A673 (cell line): ENCODE data around the gene METTL16.

Experiments used
- EZH2 ChIP-seq: fragments of 200-600 bp; sonication (generic); IDR thresholded peaks from 2 replicates; pipeline ENCODE4 v1.6.1; 2017; ENCODE audit warnings: borderline replicate concordance, low read depth, mild to moderate bottlenecking, mixed read lengths, antibody characterized with exemption, low read length; ENCODE audit not compliant: poor library complexity, severe bottlenecking
- TF ChIP-seq, protein P1 (sequence below): fragments of 300-800, 200-600 bp; sonication (generic); conservative IDR thresholded peaks from 2 replicates; pipeline ENCODE4 v1.5.1; 2017; ENCODE audit warnings: low read depth, mild to moderate bottlenecking, antibody characterized with exemption, low read length, moderate library complexity, mixed read lengths

DNA sequence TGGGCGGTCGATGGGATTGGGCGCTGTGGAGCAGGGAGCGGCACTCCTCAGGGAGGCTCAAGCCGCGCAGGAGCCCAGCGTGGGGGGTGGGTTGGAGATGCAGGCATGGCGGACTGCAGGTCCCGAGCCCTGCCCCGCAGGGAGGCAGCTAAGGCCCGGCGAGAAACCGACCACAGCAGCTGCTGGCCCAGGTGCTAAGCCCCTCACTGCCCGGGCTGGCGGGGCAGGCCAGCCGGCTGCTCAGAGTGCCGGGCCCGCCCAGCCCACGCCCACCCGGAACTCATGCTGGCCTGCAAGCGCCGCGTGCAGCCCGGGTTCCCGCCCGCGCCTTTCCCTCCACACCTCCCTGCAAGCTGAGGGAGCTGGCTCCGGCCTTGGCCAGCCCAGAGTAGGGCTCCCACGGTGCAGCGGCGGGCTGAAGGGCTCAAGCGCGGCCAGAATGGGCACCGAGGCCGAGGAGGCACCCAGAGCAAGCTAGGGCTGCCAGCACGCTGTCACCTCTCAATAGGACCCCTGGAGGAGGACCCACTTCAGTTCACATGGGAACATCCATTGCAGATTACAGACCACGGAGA is 20.5 kb upstream of the METTL16 start:
- TF ChIP-seq, protein P1, sequence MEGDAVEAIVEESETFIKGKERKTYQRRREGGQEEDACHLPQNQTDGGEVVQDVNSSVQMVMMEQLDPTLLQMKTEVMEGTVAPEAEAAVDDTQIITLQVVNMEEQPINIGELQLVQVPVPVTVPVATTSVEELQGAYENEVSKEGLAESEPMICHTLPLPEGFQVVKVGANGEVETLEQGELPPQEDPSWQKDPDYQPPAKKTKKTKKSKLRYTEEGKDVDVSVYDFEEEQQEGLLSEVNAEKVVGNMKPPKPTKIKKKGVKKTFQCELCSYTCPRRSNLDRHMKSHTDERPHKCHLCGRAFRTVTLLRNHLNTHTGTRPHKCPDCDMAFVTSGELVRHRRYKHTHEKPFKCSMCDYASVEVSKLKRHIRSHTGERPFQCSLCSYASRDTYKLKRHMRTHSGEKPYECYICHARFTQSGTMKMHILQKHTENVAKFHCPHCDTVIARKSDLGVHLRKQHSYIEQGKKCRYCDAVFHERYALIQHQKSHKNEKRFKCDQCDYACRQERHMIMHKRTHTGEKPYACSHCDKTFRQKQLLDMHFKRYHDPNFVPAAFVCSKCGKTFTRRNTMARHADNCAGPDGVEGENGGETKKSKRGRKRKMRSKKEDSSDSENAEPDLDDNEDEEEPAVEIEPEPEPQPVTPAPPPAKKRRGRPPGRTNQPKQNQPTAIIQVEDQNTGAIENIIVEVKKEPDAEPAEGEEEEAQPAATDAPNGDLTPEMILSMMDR, result no peak
- no peak for TF ChIP-seq EZH2
